Kidney (tissue), 14 donors: Measurements from ENCODE around the gene C1orf21. TPM values are rescaled to one million over a fixed set of nuclear protein-coding genes. Genes with fewer than 3 reads are reported as not detected.

ENCODE experiments used
- DNase-seq, 5 donors: peaks; one replicate each; pipeline ENCODE4 v3.0.0-alpha.2; 2013 to 2020
- FAIRE-seq: peaks from 2 replicates; lab custom pipeline; 2012; peaks lifted over from hg19 to GRCh38; lab: Jason Lieb, UNC
- H3K27ac ChIP-seq, 2 donors: one replicate each; pipeline ENCODE4 v1.7.0; 2013; ENCODE audit warnings: low read depth in 2 of 2, low read length in 2 of 2, inconsistent platforms in 1 of 2
- H3K27me3 ChIP-seq: one replicate; pipeline ENCODE4 v1.7.1; 2013; ENCODE audit warnings: low read length, inconsistent platforms; ENCODE audit not compliant: control insufficient read depth, insufficient read depth
- H3K36me3 ChIP-seq, 3 donors: one replicate each; pipeline versions ENCODE4 v1.7.0 to v1.7.1; 2013; ENCODE audit warnings: low read length in 3 of 3, control low read depth in 1 of 3, inconsistent platforms in 1 of 3; ENCODE audit not compliant: insufficient read depth in 3 of 3, control insufficient read depth in 2 of 3
- H3K4me1 ChIP-seq, 3 donors: one replicate each; pipeline versions ENCODE4 v1.7.0 to v1.7.1; 2013; ENCODE audit warnings: low read length in 3 of 3, inconsistent platforms in 1 of 3, low read depth in 1 of 3; ENCODE audit not compliant: control insufficient read depth in 2 of 3, insufficient read depth in 2 of 3
- H3K4me3 ChIP-seq, 3 donors: one replicate each; pipeline versions ENCODE4 v1.7.0 to v1.8.1; 2013; ENCODE audit warnings: low read length in 3 of 3, control low read depth in 1 of 3, inconsistent platforms in 1 of 3
- H3K9ac ChIP-seq, 3 donors: one replicate each; pipeline versions ENCODE4 v1.7.0 to v1.7.1; 2013; ENCODE audit warnings: low read length in 3 of 3, control low read depth in 1 of 3, inconsistent platforms in 1 of 3
- H3K9me3 ChIP-seq, 3 donors: one replicate each; pipeline versions ENCODE4 v1.7.0 to v1.7.1; 2013; ENCODE audit warnings: low read length in 3 of 3, control low read depth in 1 of 3, inconsistent platforms in 1 of 3; ENCODE audit not compliant: control insufficient read depth in 2 of 3, insufficient read depth in 1 of 3
- intact Hi-C: fragments of 100-400 bp; cut with DNase I; formaldehyde crosslinking; loops from one replicate; pipeline ENCODE4 v1.11.1; 2022
- polyA plus RNA-seq: library from polyadenylated mRNA; stranded (reverse); fragments of 350-450 nt; fragmentation: Illumina TruSeq; extraction: RNeasy Lipid Tissue Mini Kit (QIAGEN cat#74804); gene quantifications from one replicate; pipeline ENCODE4 v1.2.3, GENCODE V29; 2014; ENCODE audit warnings: low read depth, low replicate concordance; ENCODE audit not compliant: insufficient read depth
- total RNA-seq: library from RNA; stranded (reverse); fragmentation: NEBNext Ultra II Directional; extraction: Animal tissue kit (Norgen Biotek cat#: 25700); gene quantifications from one replicate; pipeline ENCODE4 v1.2.1, GENCODE V29; 2021
- TF ChIP-seq, protein P1 (sequence below): IDR thresholded peaks from 3 replicates; pipeline ENCODE4 v1.5.1; 2012; ENCODE audit warnings: mild to moderate bottlenecking, moderate library complexity, borderline replicate concordance; ENCODE audit not compliant: insufficient read depth; ENCODE audit errors: extremely low read depth
- donor health status: control.
- donor health status: control.
- donor health status: control.
- donor health status: control.
- donor health status: control.
- donor health status: DM: yes; HTN: yes; CAD: no.
- donor health status: Normal renal cell carcinoma (clear cell type).

The C1orf21 gene
- total and polyA plus RNA-seq, 2 donors from 2014 or later = 18.3 to 18.6 TPM

GRCh38 chr1:184368354-184368753, 18.5 kb upstream of the C1orf21 start:
- H3K27me3 ChIP-seq = no peaks in the 10 kb centered on the region
- TF ChIP-seq, protein P1, sequence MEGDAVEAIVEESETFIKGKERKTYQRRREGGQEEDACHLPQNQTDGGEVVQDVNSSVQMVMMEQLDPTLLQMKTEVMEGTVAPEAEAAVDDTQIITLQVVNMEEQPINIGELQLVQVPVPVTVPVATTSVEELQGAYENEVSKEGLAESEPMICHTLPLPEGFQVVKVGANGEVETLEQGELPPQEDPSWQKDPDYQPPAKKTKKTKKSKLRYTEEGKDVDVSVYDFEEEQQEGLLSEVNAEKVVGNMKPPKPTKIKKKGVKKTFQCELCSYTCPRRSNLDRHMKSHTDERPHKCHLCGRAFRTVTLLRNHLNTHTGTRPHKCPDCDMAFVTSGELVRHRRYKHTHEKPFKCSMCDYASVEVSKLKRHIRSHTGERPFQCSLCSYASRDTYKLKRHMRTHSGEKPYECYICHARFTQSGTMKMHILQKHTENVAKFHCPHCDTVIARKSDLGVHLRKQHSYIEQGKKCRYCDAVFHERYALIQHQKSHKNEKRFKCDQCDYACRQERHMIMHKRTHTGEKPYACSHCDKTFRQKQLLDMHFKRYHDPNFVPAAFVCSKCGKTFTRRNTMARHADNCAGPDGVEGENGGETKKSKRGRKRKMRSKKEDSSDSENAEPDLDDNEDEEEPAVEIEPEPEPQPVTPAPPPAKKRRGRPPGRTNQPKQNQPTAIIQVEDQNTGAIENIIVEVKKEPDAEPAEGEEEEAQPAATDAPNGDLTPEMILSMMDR = no peak

DNA sequence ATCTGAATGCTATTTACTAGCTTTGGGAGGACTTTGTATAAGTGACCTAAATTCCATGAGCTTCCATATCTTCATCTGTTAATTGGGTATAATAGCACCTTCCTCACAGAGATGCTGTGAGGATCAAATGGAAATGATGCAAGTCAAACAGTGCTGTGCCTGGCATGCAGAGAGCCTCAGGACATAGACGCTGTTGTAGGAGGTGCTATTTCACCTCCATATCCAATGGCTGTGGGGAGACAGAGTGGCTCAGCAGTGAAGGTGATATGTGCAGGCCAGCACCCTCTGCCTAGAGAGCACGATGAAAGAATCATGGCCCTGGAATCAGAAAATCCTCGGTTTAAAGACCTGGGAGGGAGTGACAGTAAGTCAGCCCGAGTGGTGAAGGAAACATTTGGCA, 16.0 kb upstream of the C1orf21 start:
- Histone ChIP-seq H3K36me3 (no peaks in the 10 kb centered on the region), H3K9me3 (no peaks in the 10 kb centered on the region), H3K27me3 (no peaks in the 10 kb centered on the region), H3K9ac (no peak overlapping the region), H3K4me1 (no peaks in the 10 kb centered on the region), H3K4me3 (no peak overlapping the region), H3K27ac (no peak overlapping the region)
- DNase-seq = no peak
- no peak for FAIRE-seq
- TF ChIP-seq, protein P1 = no peak
- intact Hi-C loops = no loop called here

More at GRCh38 chr1:184368354-184368753, 18.5 kb upstream of the C1orf21 start:
- H3K9me3 ChIP-seq = no peaks in the 10 kb centered on the region
- H3K36me3 ChIP-seq = no peaks in the 10 kb centered on the region
- DNase-seq = no peak
- intact Hi-C loops = no loop called here
- no peak overlapping the region for H3K4me3 ChIP-seq
- H3K27ac ChIP-seq = no peak overlapping the region
- no peaks in the 10 kb centered on the region for H3K4me1 ChIP-seq
- no peak for FAIRE-seq
- H3K9ac ChIP-seq = no peak overlapping the region

GRCh38 chr1:184373155-184373554, 13.7 kb upstream of the C1orf21 start:
- Histone ChIP-seq H3K27ac (no peak overlapping the region), H3K4me3 (no peak overlapping the region), H3K9me3 (no peaks in the 10 kb centered on the region), H3K27me3 (no peaks in the 10 kb centered on the region), H3K36me3 (no peaks in the 10 kb centered on the region), H3K9ac (no peak overlapping the region), H3K4me1 (no peaks in the 10 kb centered on the region)
- no peak for DNase-seq
- TF ChIP-seq, protein P1 = no peak
- intact Hi-C loops = no loop called here
- FAIRE-seq = no peak

- TF ChIP-seq, protein P1 = no peak
- H3K27me3 ChIP-seq = no peaks in the 10 kb centered on the region
- H3K36me3 ChIP-seq = no peaks in the 10 kb centered on the region
- FAIRE-seq = no peak
- H3K4me3 ChIP-seq = no peak overlapping the region
- intact Hi-C loops = no loop called here
- no peak overlapping the region for H3K27ac ChIP-seq
- no peaks in the 10 kb centered on the region for H3K4me1 ChIP-seq
- no peak for DNase-seq
- H3K9me3 ChIP-seq = no peaks in the 10 kb centered on the region
- no peak overlapping the region for H3K9ac ChIP-seq
Measured at GRCh38 chr1:184376369-184376768, 10.5 kb upstream of the C1orf21 start.
